ENCODE measurements around the gene PTPRR.

GRCh38 chr12:70709022-70709421 is 211.5 kb downstream of the PTPRR start:
- TF ChIP-seq TAF1 (IDR thresholded peaks at IDR 0.05; ENCODE audit: borderline replicate concordance, low read depth, low read length) = no peak
- no peak for TF ChIP-seq ELF1 (IDR thresholded peaks at IDR 0.05)
- TF ChIP-seq RCOR1 (IDR thresholded peaks at IDR 0.05; ENCODE audit: low read length) = no peak
- TF ChIP-seq PBX3 (IDR thresholded peaks at IDR 0.05) = no peak
- TF ChIP-seq MAX (IDR thresholded peaks at IDR 0.05; ENCODE audit: low read depth) = no peak
- TF ChIP-seq, protein P1, sequence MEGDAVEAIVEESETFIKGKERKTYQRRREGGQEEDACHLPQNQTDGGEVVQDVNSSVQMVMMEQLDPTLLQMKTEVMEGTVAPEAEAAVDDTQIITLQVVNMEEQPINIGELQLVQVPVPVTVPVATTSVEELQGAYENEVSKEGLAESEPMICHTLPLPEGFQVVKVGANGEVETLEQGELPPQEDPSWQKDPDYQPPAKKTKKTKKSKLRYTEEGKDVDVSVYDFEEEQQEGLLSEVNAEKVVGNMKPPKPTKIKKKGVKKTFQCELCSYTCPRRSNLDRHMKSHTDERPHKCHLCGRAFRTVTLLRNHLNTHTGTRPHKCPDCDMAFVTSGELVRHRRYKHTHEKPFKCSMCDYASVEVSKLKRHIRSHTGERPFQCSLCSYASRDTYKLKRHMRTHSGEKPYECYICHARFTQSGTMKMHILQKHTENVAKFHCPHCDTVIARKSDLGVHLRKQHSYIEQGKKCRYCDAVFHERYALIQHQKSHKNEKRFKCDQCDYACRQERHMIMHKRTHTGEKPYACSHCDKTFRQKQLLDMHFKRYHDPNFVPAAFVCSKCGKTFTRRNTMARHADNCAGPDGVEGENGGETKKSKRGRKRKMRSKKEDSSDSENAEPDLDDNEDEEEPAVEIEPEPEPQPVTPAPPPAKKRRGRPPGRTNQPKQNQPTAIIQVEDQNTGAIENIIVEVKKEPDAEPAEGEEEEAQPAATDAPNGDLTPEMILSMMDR (IDR thresholded peaks at IDR 0.05) = no peak
- no peak for TF ChIP-seq GABPA (IDR thresholded peaks at IDR 0.05; ENCODE audit: low read depth)
- TF ChIP-seq JUND (IDR thresholded peaks at IDR 0.05) = no peak
